H1 (cell line): ENCODE data around the gene SLC39A9. TPM values are rescaled to one million over a fixed set of nuclear protein-coding genes. Genes with fewer than 3 reads are reported as not detected.

Experiments used
- CTCF ChIA-PET: fragments of 300-600 bp; sonication (Branson Sonifier 250); formaldehyde crosslinking; loops from one replicate; lab custom pipeline; 2021; ENCODE audit not compliant: partially characterized antibody; lab: Charles Lee
- POLR2A ChIA-PET: fragments of 300-600 bp; sonication (Branson Sonifier 250); formaldehyde crosslinking; loops from one replicate; lab custom pipeline; 2021; ENCODE audit warnings: inconsistent platforms; ENCODE audit not compliant: partially characterized antibody; lab: Charles Lee
- DNase-seq, 2 experiments: peaks; one replicate each; pipeline versions ENCODE4 v3.0.0 to v3.0.0-alpha.2; 2010 to 2022; ENCODE audit warnings: low spot score in 2 of 2, low read depth in 1 of 2, mixed read lengths in 1 of 2
- FAIRE-seq: peaks from 2 replicates; lab custom pipeline; 2011; peaks lifted over from hg19 to GRCh38; lab: Jason Lieb, UNC
- H2AFZ ChIP-seq: 2 replicates; pipeline ENCODE4 v1.8.1; 2012; ENCODE audit warnings: low read length, inconsistent platforms
- H2AK5ac ChIP-seq: 2 replicates; pipeline ENCODE4 v1.6.1; 2013; ENCODE audit warnings: low read depth, low read length
- H2BK120ac ChIP-seq: replicated peaks from 2 replicates; pipeline ENCODE3; 2013; ENCODE audit warnings: low read depth, low read length, inconsistent platforms
- H2BK12ac ChIP-seq: 2 replicates; pipeline ENCODE4 v1.6.1; 2013; ENCODE audit warnings: low read depth, low read length
- H2BK15ac ChIP-seq: 2 replicates; pipeline ENCODE4 v1.6.1; 2013; ENCODE audit warnings: low read length
- H2BK20ac ChIP-seq: 2 replicates; pipeline ENCODE4 v1.6.1; 2013; ENCODE audit warnings: low read length
- H2BK5ac ChIP-seq: 2 replicates; pipeline ENCODE4 v1.6.1; 2013; ENCODE audit warnings: low read depth, low read length
- H3K14ac ChIP-seq: 2 replicates; pipeline ENCODE4 v1.6.1; 2013; ENCODE audit warnings: inconsistent platforms; ENCODE audit not compliant: insufficient read length
- H3K18ac ChIP-seq: 2 replicates; pipeline ENCODE4 v1.6.1; 2013; ENCODE audit warnings: low read length; ENCODE audit errors: extremely low read depth
- H3K23ac ChIP-seq: 2 replicates; pipeline ENCODE4 v1.6.1; 2013; ENCODE audit warnings: inconsistent platforms; ENCODE audit not compliant: insufficient read length
- H3K23me2 ChIP-seq: 2 replicates; pipeline ENCODE4 v1.6.1; 2013; ENCODE audit warnings: low read depth, low read length
- H3K27ac ChIP-seq: 2 replicates; pipeline ENCODE4 v1.6.1; 2011; ENCODE audit warnings: low read depth, low read length, inconsistent platforms
- H3K27me3 ChIP-seq, 4 experiments: replicated peaks in 1 of 4; 1 replicate in 1 of 4; 2 replicates in 3 of 4; pipeline versions ENCODE4 v1.6.1 to v1.8.1; 2011 to 2013; ENCODE audit warnings: low read length in 3 of 4, mild to moderate bottlenecking in 3 of 4, inconsistent platforms in 2 of 4, mixed read lengths in 2 of 4, moderate library complexity in 1 of 4; ENCODE audit not compliant: control insufficient read depth in 3 of 4, insufficient read depth in 3 of 4; ENCODE audit errors: extremely low read depth in 1 of 4
- H3K36me3 ChIP-seq, 4 experiments: 2 replicates each; pipeline versions ENCODE4 v1.6.1 to v1.8.1; 2011 to 2013; ENCODE audit warnings: mild to moderate bottlenecking in 4 of 4, low read length in 3 of 4, moderate library complexity in 2 of 4, control low read depth in 1 of 4, inconsistent platforms in 1 of 4; ENCODE audit not compliant: insufficient read depth in 4 of 4, control insufficient read depth in 2 of 4
- H3K4ac ChIP-seq: replicated peaks from 2 replicates; pipeline ENCODE3; 2013; ENCODE audit warnings: low read length, low read depth, mixed read lengths, inconsistent platforms; ENCODE audit not compliant: insufficient read length
- H3K4me1 ChIP-seq, 4 experiments: replicated peaks in 1 of 4; 1 replicate in 1 of 4; 2 replicates in 3 of 4; pipeline versions ENCODE4 v1.6.1 to v1.8.1; 2011 to 2013; ENCODE audit warnings: low read length in 3 of 4, inconsistent platforms in 2 of 4, mixed read lengths in 1 of 4; ENCODE audit not compliant: insufficient read depth in 4 of 4, control insufficient read depth in 3 of 4
- H3K4me2 ChIP-seq, 2 experiments: 2 replicates each; pipeline versions ENCODE4 v1.6.1 to v1.8.1; 2011 to 2013; ENCODE audit warnings: low read depth in 2 of 2, low read length in 2 of 2, control low read depth in 1 of 2, inconsistent platforms in 1 of 2, mild to moderate bottlenecking in 1 of 2; ENCODE audit not compliant: insufficient read depth in 1 of 2
- H3K4me3 ChIP-seq, 4 experiments: fragments of 200-600, 300-600 bp in 1 of 4; sonication (generic), shearing (Covaris generic), sonication (Bioruptor Twin) in 1 of 4; 2 replicates each; pipeline versions ENCODE4 v1.5.1 to v1.8.1; 2011 to 2016; ENCODE audit warnings: low read length in 4 of 4, low read depth in 3 of 4, control low read depth in 2 of 4, inconsistent platforms in 2 of 4, mild to moderate bottlenecking in 2 of 4, mixed read lengths in 1 of 4, moderate library complexity in 1 of 4; ENCODE audit not compliant: insufficient read depth in 2 of 4; ENCODE audit errors: extremely low read depth in 1 of 4
- H3K56ac ChIP-seq: replicated peaks from 2 replicates; pipeline ENCODE3; 2013; ENCODE audit warnings: low read depth, mild to moderate bottlenecking, mixed read lengths, low read length, inconsistent platforms; ENCODE audit not compliant: insufficient read length
- H3K79me1 ChIP-seq: 2 replicates; pipeline ENCODE4 v1.6.1; 2013; ENCODE audit warnings: low read depth, low read length, control low read depth
- H3K79me2 ChIP-seq, 2 experiments: 2 replicates each; pipeline versions ENCODE4 v1.6.1 to v1.8.1; 2012 to 2013; ENCODE audit warnings: low read length in 2 of 2, mild to moderate bottlenecking in 2 of 2, inconsistent platforms in 1 of 2; ENCODE audit not compliant: insufficient read depth in 2 of 2, control insufficient read depth in 1 of 2
- H3K9ac ChIP-seq, 4 experiments: replicated peaks in 1 of 4; 1 replicate in 1 of 4; 2 replicates in 3 of 4; pipeline versions ENCODE4 v1.6.1 to v1.8.1; 2011 to 2013; ENCODE audit warnings: low read depth in 3 of 4, low read length in 3 of 4, control low read depth in 2 of 4, mild to moderate bottlenecking in 2 of 4, moderate library complexity in 2 of 4, inconsistent platforms in 1 of 4; ENCODE audit errors: extremely low read depth in 1 of 4
- H3K9me3 ChIP-seq, 2 experiments: 2 replicates each; pipeline versions ENCODE4 v1.6.1 to v1.8.1; 2012 to 2013; ENCODE audit warnings: mild to moderate bottlenecking in 2 of 2, moderate library complexity in 2 of 2, control low read depth in 1 of 2, inconsistent platforms in 1 of 2, low read depth in 1 of 2, low read length in 1 of 2, mixed read lengths in 1 of 2; ENCODE audit not compliant: insufficient read depth in 2 of 2
- H4K20me1 ChIP-seq, 2 experiments: replicated peaks in 1 of 2; 2 replicates each; pipeline versions ENCODE3 to v1.8.1; 2011 to 2013; ENCODE audit warnings: inconsistent platforms in 2 of 2, low read length in 2 of 2, mild to moderate bottlenecking in 1 of 2; ENCODE audit not compliant: insufficient read depth in 2 of 2, control insufficient read depth in 1 of 2
- H4K5ac ChIP-seq: 2 replicates; pipeline ENCODE4 v1.6.1; 2013; ENCODE audit warnings: low read length, low read depth, mixed read lengths, inconsistent platforms; ENCODE audit not compliant: insufficient read length
- H4K8ac ChIP-seq: 2 replicates; pipeline ENCODE4 v1.8.0; 2013; ENCODE audit warnings: mild to moderate bottlenecking, moderate library complexity, low read length, inconsistent platforms; ENCODE audit not compliant: insufficient read depth; ENCODE audit errors: extremely low read depth
- H4K91ac ChIP-seq: replicated peaks from 2 replicates; pipeline ENCODE3; 2013; ENCODE audit warnings: low read length, mixed read lengths, inconsistent platforms; ENCODE audit not compliant: insufficient read length
- ASH2L ChIP-seq: fragments of 200-600, 300-600 bp; sonication (generic); IDR thresholded peaks from one replicate; pipeline ENCODE4 v1.7.1; 2017; ENCODE audit warnings: low read length
- BACH1 ChIP-seq: IDR thresholded peaks from 2 replicates; pipeline ENCODE4 v1.6.1; 2012; ENCODE audit warnings: low read length, improper control_type of control experiment
- CEBPB ChIP-seq: IDR thresholded peaks from 2 replicates; pipeline ENCODE4 v1.6.1; 2012; ENCODE audit warnings: low read depth, low read length
- CTBP2 ChIP-seq: IDR thresholded peaks from 2 replicates; pipeline ENCODE4 v1.7.0; 2011; ENCODE audit warnings: borderline replicate concordance, mild to moderate bottlenecking, moderate library complexity, mixed read lengths, low read length; ENCODE audit not compliant: insufficient read depth, insufficient read length
- JUN ChIP-seq: IDR thresholded peaks from 2 replicates; pipeline ENCODE4 v1.6.1; 2011; ENCODE audit warnings: low read depth, mild to moderate bottlenecking, improper control_type of control experiment, low read length
- KDM1A ChIP-seq: fragments of 200-600, 300-600 bp; sonication (generic); IDR thresholded peaks from 2 replicates; pipeline ENCODE4 v1.7.1; 2016; ENCODE audit warnings: mild to moderate bottlenecking, low read length, borderline replicate concordance
- NANOG ChIP-seq: IDR thresholded peaks from 2 replicates; pipeline ENCODE4 v1.6.1; 2011; ENCODE audit warnings: low read length, low read depth, mild to moderate bottlenecking, inconsistent platforms; ENCODE audit not compliant: insufficient read depth, poor library complexity, severe bottlenecking
- RAD21 ChIP-seq, 2 experiments: IDR thresholded peaks in 1 of 2; conservative IDR thresholded peaks in 1 of 2; 2 replicates each; pipeline ENCODE4 v1.6.1; 2011; ENCODE audit warnings: low read depth in 2 of 2, low read length in 2 of 2, improper control_type of control experiment in 1 of 2, inconsistent platforms in 1 of 2, mild to moderate bottlenecking in 1 of 2, moderate library complexity in 1 of 2
- SUZ12 ChIP-seq: fragments of 200-600 bp; sonication (generic); IDR thresholded peaks from 2 replicates; pipeline ENCODE4 v1.6.1; 2012; ENCODE audit warnings: mild to moderate bottlenecking, inconsistent platforms, low read length, moderate library complexity, mixed read lengths
- WGBS, 2 experiments: shearing (Covaris generic) in 1 of 2; methylation state at CpG; one replicate each; pipeline versions ENCODE4 v1.1.6 to v1.1.7; 2013 to 2015; ENCODE audit warnings: low lambda C conversion rate in 2 of 2, mixed read lengths in 2 of 2, inconsistent platforms in 1 of 2, low coverage in 1 of 2, missing lambda C conversion rate in 1 of 2; ENCODE audit not compliant: insufficient replicate concordance in 2 of 2, insufficient coverage in 1 of 2, insufficient read length in 1 of 2; ENCODE audit errors: extremely low coverage in 1 of 2, missing lambda C conversion rate in 1 of 2; 5-methylcytosine and 5-hydroxymethylcytosine counted together
- polyA plus RNA-seq, 7 experiments: library from polyadenylated mRNA; depleted of rRNA in 3 of 7; stranded (reverse) in 5 of 7; unstranded in 2 of 7; fragments of >200 nt in 5 of 7; fragments of 200-250 nt in 2 of 7; gene quantifications; 1 replicate in 5 of 7; 2 replicates in 1 of 7; 4 replicates in 1 of 7; pipeline versions ENCODE4 v1.2.1 to v1.2.3, GENCODE V29; 2011 to 2013; ENCODE audit warnings: missing spikeins in 2 of 7, mixed read lengths in 2 of 7
- total RNA-seq: library from RNA; stranded (reverse); fragmentation: NEBNext Ultra II Directional; extraction: Animal tissue kit (Norgen Biotek cat#: 25700); gene quantifications from 2 replicates; pipeline ENCODE4 v1.2.1, GENCODE V29; 2021
- TF ChIP-seq, protein P1 (sequence below): IDR thresholded peaks from 2 replicates; pipeline ENCODE4 v1.6.1; 2012; ENCODE audit warnings: low read length, inconsistent platforms

Gene SLC39A9
- total and polyA plus RNA-seq, 2 of the 8 experiments (the other 6 are each of a cell fraction or from before 2014, with no cell fraction given), result 31.0 to 44.2 TPM

DNA sequence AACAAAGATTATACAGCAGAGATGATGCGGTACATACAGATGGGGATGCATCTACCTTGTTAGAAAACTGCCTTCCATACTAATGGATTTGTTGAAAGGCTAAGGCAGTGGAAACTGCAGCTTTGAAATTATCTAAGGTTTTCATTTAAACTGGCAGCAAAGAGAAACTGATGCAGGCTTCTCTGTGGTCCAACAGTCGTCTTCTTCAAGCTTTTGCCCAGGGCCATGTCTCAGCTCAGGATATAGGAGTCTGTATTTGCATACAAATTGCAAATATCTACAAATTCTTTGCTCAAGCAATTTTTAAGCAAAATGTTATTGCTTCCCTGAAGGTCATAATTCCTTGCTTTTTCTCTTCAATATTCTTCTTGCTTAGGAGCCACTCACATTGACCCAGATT lies 34.1 kb upstream of the SLC39A9 start:
- Histone ChIP-seq H3K79me1 (no peaks in the 10 kb centered on the region), H4K20me1 (peaks cover 0 to 3% of the 10 kb centered on the region in 2 experiments), H2BK20ac (no peak overlapping the region), H2BK12ac (no peak overlapping the region), H2BK15ac (no peak overlapping the region), H2BK120ac (no peak overlapping the region), H3K23me2 (no peaks in the 10 kb centered on the region), H3K27ac (no peak overlapping the region), H4K91ac (no peak overlapping the region), H3K4me2 (no peak overlapping the region), H2AK5ac (no peak overlapping the region), H4K8ac (no peak overlapping the region), H3K14ac (no peak overlapping the region), H4K5ac (no peak overlapping the region), H3K4me1 (peaks cover 0 to 3% (median 0%) of the 10 kb centered on the region in 4 experiments; a peak in 1 of 7 replicates), H2AFZ (no peak overlapping the region), H3K9me3 (no peaks in the 10 kb centered on the region), H2BK5ac (no peak overlapping the region), H3K23ac (no peak overlapping the region), H3K27me3 (no peaks in the 10 kb centered on the region), H3K4ac (no peak overlapping the region), H3K9ac (no peak overlapping the region), H3K36me3 (no peaks in the 10 kb centered on the region), H3K79me2 (no peaks in the 10 kb centered on the region), H3K56ac (no peak overlapping the region), H3K18ac (no peak overlapping the region), H3K4me3 (no peak overlapping the region)
- 85% methylated on average over 2 of the region's 2 CpGs; no CpG with 5 or more reads in 1 of the 2 experiments for WGBS, 2 experiments
- CTCF ChIA-PET, result interaction anchor here (1.4 to 11.8 kb wide), 11 partner anchors 12 to 137 kb away, joined by 4 to 130 read pairs (median 9); no protein-coding TSS in a partner anchor
- TF ChIP-seq CTBP2 (no peak), ASH2L (no peak), SUZ12 (no peak), RAD21 (IDR thresholded peaks at IDR 0.05 in 1 of 2, conservative IDR thresholded peaks at IDR 0.05 in 1 of 2; ENCODE audit: low read depth in 2 of 2, low read length in 2 of 2) (no peak), KDM1A (no peak), BACH1 (no peak), NANOG (no peak), CEBPB (no peak), JUN (no peak)
- TF ChIP-seq, protein P1, sequence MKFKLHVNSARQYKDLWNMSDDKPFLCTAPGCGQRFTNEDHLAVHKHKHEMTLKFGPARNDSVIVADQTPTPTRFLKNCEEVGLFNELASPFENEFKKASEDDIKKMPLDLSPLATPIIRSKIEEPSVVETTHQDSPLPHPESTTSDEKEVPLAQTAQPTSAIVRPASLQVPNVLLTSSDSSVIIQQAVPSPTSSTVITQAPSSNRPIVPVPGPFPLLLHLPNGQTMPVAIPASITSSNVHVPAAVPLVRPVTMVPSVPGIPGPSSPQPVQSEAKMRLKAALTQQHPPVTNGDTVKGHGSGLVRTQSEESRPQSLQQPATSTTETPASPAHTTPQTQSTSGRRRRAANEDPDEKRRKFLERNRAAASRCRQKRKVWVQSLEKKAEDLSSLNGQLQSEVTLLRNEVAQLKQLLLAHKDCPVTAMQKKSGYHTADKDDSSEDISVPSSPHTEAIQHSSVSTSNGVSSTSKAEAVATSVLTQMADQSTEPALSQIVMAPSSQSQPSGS, result no peak
- DNase-seq (no peak), FAIRE-seq (no peak)
- POLR2A ChIA-PET, result interaction anchor here (1.7 kb wide), 1 partner anchor 10 kb away, joined by 9 read pairs; no protein-coding TSS in a partner anchor
